Liver (tissue), 3 donors: Measurements from ENCODE around the gene ANO10.

Experiments used
- HNF4A ChIP-seq, 2 donors: conservative IDR thresholded peaks; 2 replicates each; pipeline ENCODE4 v1.6.1; 2016; ENCODE audit warnings: antibody characterized with exemption in 2 of 2, mild to moderate bottlenecking in 2 of 2
- JUND ChIP-seq, 2 donors: IDR thresholded peaks; 2 replicates each; pipeline ENCODE4 v1.6.1; 2016; ENCODE audit warnings: antibody characterized with exemption in 2 of 2
- NR2F2 ChIP-seq: IDR thresholded peaks from 2 replicates; pipeline ENCODE4 v1.6.1; 2016; ENCODE audit warnings: antibody characterized with exemption
- RAD21 ChIP-seq, 2 donors: IDR thresholded peaks; 2 replicates each; pipeline ENCODE4 v1.6.1; 2016; ENCODE audit warnings: antibody characterized with exemption in 2 of 2, mild to moderate bottlenecking in 2 of 2
- RXRA ChIP-seq, 2 donors: IDR thresholded peaks; 2 replicates each; pipeline ENCODE4 v1.6.1; 2017 to 2018; ENCODE audit warnings: antibody characterized with exemption in 2 of 2, mild to moderate bottlenecking in 1 of 2
- SP1 ChIP-seq: IDR thresholded peaks from 2 replicates; pipeline ENCODE4 v1.6.1; 2018; ENCODE audit warnings: antibody characterized with exemption, mild to moderate bottlenecking
- TAF1 ChIP-seq: conservative IDR thresholded peaks from 2 replicates; pipeline ENCODE4 v1.6.1; 2016; ENCODE audit warnings: antibody characterized with exemption, mild to moderate bottlenecking
- YY1 ChIP-seq: IDR thresholded peaks from 2 replicates; pipeline ENCODE4 v1.6.1; 2016; ENCODE audit warnings: antibody characterized with exemption, mild to moderate bottlenecking
- TF ChIP-seq, protein P1 (sequence below): fragments of 150-350 bp; IDR thresholded peaks from 2 replicates; pipeline ENCODE4 v1.5.1; 2017; ENCODE audit warnings: improper control_type of control experiment, low read depth, low read length; ENCODE audit not compliant: missing input control
- TF ChIP-seq, protein P2 (sequence below): IDR thresholded peaks from 2 replicates; pipeline ENCODE4 v1.6.1; 2016; ENCODE audit warnings: antibody characterized with exemption
- TF ChIP-seq, protein P3 (sequence below): IDR thresholded peaks from 2 replicates; pipeline ENCODE4 v1.6.1; 2016; ENCODE audit warnings: antibody characterized with exemption
- TF ChIP-seq, protein P4 (sequence below): IDR thresholded peaks from 2 replicates; pipeline ENCODE4 v1.6.1; 2016; ENCODE audit warnings: antibody characterized with exemption
- TF ChIP-seq, protein P5 (sequence below): IDR thresholded peaks from 2 replicates; pipeline ENCODE4 v1.6.1; 2016; ENCODE audit warnings: antibody characterized with exemption, mild to moderate bottlenecking
- donor health status: healthy.
- donor health status: healthy.

DNA sequence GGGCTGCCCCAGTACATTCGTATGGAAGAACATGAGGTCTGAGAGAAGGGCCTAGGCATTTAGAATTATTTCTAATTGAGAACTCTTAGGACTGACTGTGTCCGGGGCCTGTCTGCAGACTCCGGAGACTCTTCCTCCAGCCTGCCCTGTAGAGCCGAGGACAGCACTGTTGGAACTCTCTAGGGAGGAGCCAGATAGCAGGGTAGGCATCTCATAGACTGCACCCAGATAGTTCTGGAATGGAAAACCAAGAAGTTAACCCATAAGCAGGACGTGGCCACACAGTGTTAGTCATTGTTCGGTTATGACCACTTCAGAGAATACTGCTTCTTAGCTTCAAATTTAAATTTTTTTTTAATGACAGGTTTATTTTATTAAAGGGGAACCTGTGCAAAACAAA is 275.9 kb downstream of the ANO10 start:
- TF ChIP-seq, protein P1, sequence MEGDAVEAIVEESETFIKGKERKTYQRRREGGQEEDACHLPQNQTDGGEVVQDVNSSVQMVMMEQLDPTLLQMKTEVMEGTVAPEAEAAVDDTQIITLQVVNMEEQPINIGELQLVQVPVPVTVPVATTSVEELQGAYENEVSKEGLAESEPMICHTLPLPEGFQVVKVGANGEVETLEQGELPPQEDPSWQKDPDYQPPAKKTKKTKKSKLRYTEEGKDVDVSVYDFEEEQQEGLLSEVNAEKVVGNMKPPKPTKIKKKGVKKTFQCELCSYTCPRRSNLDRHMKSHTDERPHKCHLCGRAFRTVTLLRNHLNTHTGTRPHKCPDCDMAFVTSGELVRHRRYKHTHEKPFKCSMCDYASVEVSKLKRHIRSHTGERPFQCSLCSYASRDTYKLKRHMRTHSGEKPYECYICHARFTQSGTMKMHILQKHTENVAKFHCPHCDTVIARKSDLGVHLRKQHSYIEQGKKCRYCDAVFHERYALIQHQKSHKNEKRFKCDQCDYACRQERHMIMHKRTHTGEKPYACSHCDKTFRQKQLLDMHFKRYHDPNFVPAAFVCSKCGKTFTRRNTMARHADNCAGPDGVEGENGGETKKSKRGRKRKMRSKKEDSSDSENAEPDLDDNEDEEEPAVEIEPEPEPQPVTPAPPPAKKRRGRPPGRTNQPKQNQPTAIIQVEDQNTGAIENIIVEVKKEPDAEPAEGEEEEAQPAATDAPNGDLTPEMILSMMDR = no peak
- TF ChIP-seq JUND (IDR thresholded peaks at IDR 0.05) = no peak
- no peak for TF ChIP-seq NR2F2
- TF ChIP-seq, protein P2, sequence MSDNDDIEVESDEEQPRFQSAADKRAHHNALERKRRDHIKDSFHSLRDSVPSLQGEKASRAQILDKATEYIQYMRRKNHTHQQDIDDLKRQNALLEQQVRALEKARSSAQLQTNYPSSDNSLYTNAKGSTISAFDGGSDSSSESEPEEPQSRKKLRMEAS = no peak
- TF ChIP-seq RAD21 (IDR thresholded peaks at IDR 0.05) = no peak
- no peak for TF ChIP-seq SP1
- no peak for TF ChIP-seq RXRA (IDR thresholded peaks at IDR 0.05)
- TF ChIP-seq YY1 = no peak
- no peak for TF ChIP-seq TAF1
- TF ChIP-seq HNF4A (conservative IDR thresholded peaks at IDR 0.05) = no peak
- TF ChIP-seq, protein P3, sequence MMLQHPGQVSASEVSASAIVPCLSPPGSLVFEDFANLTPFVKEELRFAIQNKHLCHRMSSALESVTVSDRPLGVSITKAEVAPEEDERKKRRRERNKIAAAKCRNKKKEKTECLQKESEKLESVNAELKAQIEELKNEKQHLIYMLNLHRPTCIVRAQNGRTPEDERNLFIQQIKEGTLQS = no peak
- TF ChIP-seq, protein P4, sequence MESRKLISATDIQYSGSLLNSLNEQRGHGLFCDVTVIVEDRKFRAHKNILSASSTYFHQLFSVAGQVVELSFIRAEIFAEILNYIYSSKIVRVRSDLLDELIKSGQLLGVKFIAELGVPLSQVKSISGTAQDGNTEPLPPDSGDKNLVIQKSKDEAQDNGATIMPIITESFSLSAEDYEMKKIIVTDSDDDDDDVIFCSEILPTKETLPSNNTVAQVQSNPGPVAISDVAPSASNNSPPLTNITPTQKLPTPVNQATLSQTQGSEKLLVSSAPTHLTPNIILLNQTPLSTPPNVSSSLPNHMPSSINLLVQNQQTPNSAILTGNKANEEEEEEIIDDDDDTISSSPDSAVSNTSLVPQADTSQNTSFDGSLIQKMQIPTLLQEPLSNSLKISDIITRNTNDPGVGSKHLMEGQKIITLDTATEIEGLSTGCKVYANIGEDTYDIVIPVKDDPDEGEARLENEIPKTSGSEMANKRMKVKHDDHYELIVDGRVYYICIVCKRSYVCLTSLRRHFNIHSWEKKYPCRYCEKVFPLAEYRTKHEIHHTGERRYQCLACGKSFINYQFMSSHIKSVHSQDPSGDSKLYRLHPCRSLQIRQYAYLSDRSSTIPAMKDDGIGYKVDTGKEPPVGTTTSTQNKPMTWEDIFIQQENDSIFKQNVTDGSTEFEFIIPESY = no peak
- TF ChIP-seq, protein P5, sequence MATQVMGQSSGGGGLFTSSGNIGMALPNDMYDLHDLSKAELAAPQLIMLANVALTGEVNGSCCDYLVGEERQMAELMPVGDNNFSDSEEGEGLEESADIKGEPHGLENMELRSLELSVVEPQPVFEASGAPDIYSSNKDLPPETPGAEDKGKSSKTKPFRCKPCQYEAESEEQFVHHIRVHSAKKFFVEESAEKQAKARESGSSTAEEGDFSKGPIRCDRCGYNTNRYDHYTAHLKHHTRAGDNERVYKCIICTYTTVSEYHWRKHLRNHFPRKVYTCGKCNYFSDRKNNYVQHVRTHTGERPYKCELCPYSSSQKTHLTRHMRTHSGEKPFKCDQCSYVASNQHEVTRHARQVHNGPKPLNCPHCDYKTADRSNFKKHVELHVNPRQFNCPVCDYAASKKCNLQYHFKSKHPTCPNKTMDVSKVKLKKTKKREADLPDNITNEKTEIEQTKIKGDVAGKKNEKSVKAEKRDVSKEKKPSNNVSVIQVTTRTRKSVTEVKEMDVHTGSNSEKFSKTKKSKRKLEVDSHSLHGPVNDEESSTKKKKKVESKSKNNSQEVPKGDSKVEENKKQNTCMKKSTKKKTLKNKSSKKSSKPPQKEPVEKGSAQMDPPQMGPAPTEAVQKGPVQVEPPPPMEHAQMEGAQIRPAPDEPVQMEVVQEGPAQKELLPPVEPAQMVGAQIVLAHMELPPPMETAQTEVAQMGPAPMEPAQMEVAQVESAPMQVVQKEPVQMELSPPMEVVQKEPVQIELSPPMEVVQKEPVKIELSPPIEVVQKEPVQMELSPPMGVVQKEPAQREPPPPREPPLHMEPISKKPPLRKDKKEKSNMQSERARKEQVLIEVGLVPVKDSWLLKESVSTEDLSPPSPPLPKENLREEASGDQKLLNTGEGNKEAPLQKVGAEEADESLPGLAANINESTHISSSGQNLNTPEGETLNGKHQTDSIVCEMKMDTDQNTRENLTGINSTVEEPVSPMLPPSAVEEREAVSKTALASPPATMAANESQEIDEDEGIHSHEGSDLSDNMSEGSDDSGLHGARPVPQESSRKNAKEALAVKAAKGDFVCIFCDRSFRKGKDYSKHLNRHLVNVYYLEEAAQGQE = no peak
